HFFc6 (cell line): ENCODE data around the gene ARFGAP3. TPM values are rescaled to one million over a fixed set of nuclear protein-coding genes. Genes with fewer than 3 reads are reported as not detected.

ENCODE experiments used
- DNase-seq: peaks from one replicate; pipeline ENCODE4 v3.0.0-alpha.2; 2018
- H3K27ac Mint-ChIP-seq: 2 replicates; pipeline ENCODE4 v1.8.0; 2020; ENCODE audit warnings: mild to moderate bottlenecking, mixed read lengths
- H3K27me3 Mint-ChIP-seq: 2 replicates; pipeline ENCODE4 v1.8.0; 2021; ENCODE audit warnings: mild to moderate bottlenecking, moderate library complexity, mixed read lengths; ENCODE audit not compliant: insufficient read depth
- H3K36me3 Mint-ChIP-seq: 2 replicates; pipeline ENCODE4 v1.8.0; 2021; ENCODE audit warnings: low read depth, mixed read lengths
- H3K4me1 Mint-ChIP-seq: 2 replicates; pipeline ENCODE4 v1.8.0; 2020; ENCODE audit warnings: low read depth, mixed read lengths
- H3K4me3 Mint-ChIP-seq: 2 replicates; pipeline ENCODE4 v1.8.0; 2020; ENCODE audit warnings: mild to moderate bottlenecking, moderate library complexity, mixed read lengths
- H3K9me3 Mint-ChIP-seq: 2 replicates; pipeline ENCODE4 v1.8.0; 2020; ENCODE audit warnings: mild to moderate bottlenecking, mixed read lengths
- CTCF ChIP-seq: fragments of 200-600 bp; sonication (generic); IDR thresholded peaks from 2 replicates; pipeline ENCODE4 v1.5.0; 2021; ENCODE audit warnings: antibody characterized with exemption, mild to moderate bottlenecking
- total RNA-seq, 6 experiments: library from RNA; stranded (reverse); fragmentation: NEBNext Ultra II Directional; extraction: Animal tissue kit (Norgen Biotek cat#: 25700); gene quantifications; 2 replicates in 1 of 6; 3 replicates in 5 of 6; pipeline ENCODE4 v1.2.3, GENCODE V29; 2021

ARFGAP3 gene
- total RNA-seq, 6 experiments from 2014 or later = 62.6 to 77.7 (median 66.8) TPM

DNA sequence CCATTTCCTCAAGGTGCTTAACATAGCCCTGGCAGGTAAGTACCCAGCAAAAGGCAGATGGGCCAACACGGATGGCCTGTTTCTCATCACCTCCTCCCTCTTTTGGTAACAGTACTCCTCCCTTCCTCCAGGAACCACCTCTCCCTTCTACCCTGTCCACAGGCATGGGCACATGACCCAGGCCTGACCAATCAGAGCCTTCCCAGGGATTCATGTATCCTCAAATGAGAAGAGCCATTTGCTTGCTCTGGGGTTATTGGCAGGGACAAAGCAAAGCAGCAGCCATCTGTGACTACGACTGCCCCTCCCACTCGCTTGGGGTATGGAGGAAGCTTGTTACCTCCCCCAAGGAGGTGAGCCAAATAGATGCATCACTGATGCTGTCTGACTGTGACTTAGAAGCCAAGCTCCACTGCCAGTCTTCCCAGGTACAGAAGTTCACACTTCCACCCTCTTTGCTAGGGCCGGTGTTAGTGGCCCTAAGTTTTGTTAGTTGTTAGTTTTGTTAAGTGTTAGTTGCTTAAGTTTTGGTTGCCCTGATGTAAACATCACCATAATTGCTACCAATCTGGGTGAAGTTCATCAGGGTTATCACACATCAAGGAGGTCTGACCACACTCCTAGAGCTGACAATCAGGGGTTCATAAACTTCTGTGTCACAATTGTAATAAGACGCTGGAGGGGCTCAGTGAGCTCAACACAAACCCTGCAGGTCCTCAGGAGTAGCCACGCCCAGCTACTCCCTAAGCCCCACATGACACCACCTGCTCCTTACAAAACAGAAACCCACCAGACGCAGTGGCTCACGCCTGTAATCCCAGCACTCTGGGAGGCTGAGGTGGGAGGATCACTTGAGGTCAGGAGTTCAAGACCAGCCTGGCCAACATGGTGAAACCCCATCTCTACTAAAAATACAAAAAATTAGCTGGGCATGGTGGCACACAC lies 57.3 kb downstream of the ARFGAP3 start:
- no peaks in the 10 kb centered on the region for H3K9me3 Mint-ChIP-seq
- H3K27ac Mint-ChIP-seq = 0 out of 2 replicates have a peak overlapping the region, but pooled peaks have one; percentile 40
- peaks cover 40% of the 10 kb centered on the region for H3K36me3 Mint-ChIP-seq
- peaks cover 4% of the 10 kb centered on the region; the same call in 1 of the 2 replicates for H3K4me1 Mint-ChIP-seq
- H3K27me3 Mint-ChIP-seq = peaks cover 8% of the 10 kb centered on the region; the same call in 1 of the 2 replicates
- H3K4me3 Mint-ChIP-seq = no peak overlapping the region
- no peak for DNase-seq
- TF ChIP-seq CTCF = no peak

DNA sequence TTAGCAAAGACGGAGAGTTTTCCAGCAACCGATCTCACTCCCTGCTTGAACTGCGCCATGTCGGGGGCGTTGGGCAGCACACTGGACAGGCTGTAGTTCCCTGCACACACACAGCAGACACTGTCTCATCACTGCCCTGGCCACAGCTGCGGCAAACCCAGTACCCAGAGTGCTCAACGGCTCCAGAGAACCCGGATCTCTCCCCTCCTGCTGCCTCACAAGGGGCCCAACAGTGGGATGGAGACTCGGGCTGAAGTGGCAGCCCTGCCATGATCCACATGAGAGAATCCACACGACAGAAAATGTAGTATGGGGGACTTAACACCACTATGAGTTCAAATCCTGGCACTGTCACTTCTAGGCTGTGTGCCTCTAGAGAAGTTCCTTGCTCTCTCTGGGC lies 58.0 kb downstream of the ARFGAP3 start:
- Mint-ChIP-seq H3K36me3 (peaks cover 40% of the 10 kb centered on the region), H3K9me3 (no peaks in the 10 kb centered on the region), H3K4me3 (no peak overlapping the region), H3K27me3 (peaks cover 14% of the 10 kb centered on the region), H3K4me1 (peaks cover 4% of the 10 kb centered on the region; the same call in 1 of the 2 replicates), H3K27ac (0 out of 2 replicates have a peak overlapping the region, but pooled peaks have one; percentile 40)
- no peak for DNase-seq
- TF ChIP-seq CTCF = no peak

GRCh38 chr22:42797011-42797410 lies 60.1 kb downstream of the ARFGAP3 start:
- TF ChIP-seq CTCF = no peak
- no peak for DNase-seq
- H3K9me3 Mint-ChIP-seq = no peaks in the 10 kb centered on the region
- peaks cover 4% of the 10 kb centered on the region; the same call in 1 of the 2 replicates for H3K4me1 Mint-ChIP-seq
- no peak overlapping the region for H3K4me3 Mint-ChIP-seq
- peaks cover 30% of the 10 kb centered on the region for H3K36me3 Mint-ChIP-seq
- H3K27me3 Mint-ChIP-seq = peaks cover 11% of the 10 kb centered on the region
- no peak overlapping the region for H3K27ac Mint-ChIP-seq

DNA sequence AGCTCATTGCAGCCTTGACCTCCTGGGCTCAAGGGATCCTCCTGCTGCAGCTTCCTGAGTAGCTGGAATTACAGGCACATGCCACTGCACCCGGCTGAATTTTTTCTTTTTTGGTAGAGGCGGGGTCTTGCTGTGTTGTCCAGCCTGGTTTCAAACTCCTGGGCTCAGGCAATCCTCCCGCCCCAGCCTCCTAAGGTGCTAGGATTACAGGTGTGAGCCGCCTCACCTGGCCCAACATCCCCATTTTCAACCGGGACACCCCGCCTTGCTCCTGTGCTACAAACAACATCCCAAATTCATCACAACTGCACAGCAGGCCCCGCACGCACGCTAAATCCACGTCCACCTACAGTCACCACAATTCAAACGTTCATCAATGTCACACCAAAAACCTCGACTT lies 61.0 kb downstream of the ARFGAP3 start:
- no peak for TF ChIP-seq CTCF
- Mint-ChIP-seq H3K27ac (no peak overlapping the region), H3K4me1 (peaks cover 9% of the 10 kb centered on the region), H3K4me3 (no peak overlapping the region), H3K9me3 (no peaks in the 10 kb centered on the region), H3K36me3 (peaks cover 30% of the 10 kb centered on the region), H3K27me3 (peaks cover 13% of the 10 kb centered on the region)
- no peak for DNase-seq

- peak; percentile 44; the same call in 1 of the 2 replicates for TF ChIP-seq CTCF
- Mint-ChIP-seq H3K9me3 (no peaks in the 10 kb centered on the region), H3K4me3 (no peak overlapping the region), H3K27ac (peak overlapping the region; percentile 54), H3K36me3 (peaks cover 22% of the 10 kb centered on the region), H3K27me3 (peaks cover 11% of the 10 kb centered on the region), H3K4me1 (peaks cover 16% of the 10 kb centered on the region)
- no peak for DNase-seq
Measured at GRCh38 chr22:42794551-42795510, 62.2 kb downstream of the ARFGAP3 start.
